HL-60 (cell line): ENCODE results near the gene POLR1A.

Experiments
- DNase-seq, 2 experiments: peaks; one replicate each; pipeline ENCODE4 v3.0.0-alpha.2; 2010 to 2020; ENCODE audit warnings: low read depth in 1 of 2, low spot score in 1 of 2
- H3K27ac ChIP-seq: fragments of 250-450 bp; sonication (Bioruptor Pico); replicated peaks from 2 replicates; pipeline ENCODE4 v1.5.1; 2020; ENCODE audit warnings: mild to moderate bottlenecking, moderate library complexity
- H3K27me3 ChIP-seq: fragments of 250-450 bp; sonication (Bioruptor Pico); 2 replicates; pipeline ENCODE4 v1.5.1; 2021; ENCODE audit warnings: mild to moderate bottlenecking, moderate library complexity; ENCODE audit not compliant: insufficient read depth, poor library complexity, severe bottlenecking
- H3K4me3 ChIP-seq: replicated peaks from 2 replicates; pipeline ENCODE4 v1.5.1; 2011; ENCODE audit warnings: mild to moderate bottlenecking, control low read depth, low read length; ENCODE audit not compliant: insufficient read depth
- CTCF ChIP-seq: IDR thresholded peaks from one replicate; pipeline ENCODE4 v1.5.1; 2011; ENCODE audit warnings: low read length, control low read depth, inconsistent platforms; ENCODE audit not compliant: insufficient read depth
- GABPA ChIP-seq: IDR thresholded peaks from 2 replicates; pipeline ENCODE4 v1.6.1; 2012; ENCODE audit warnings: low read depth
- POLR2AphosphoS5 ChIP-seq: IDR thresholded peaks from 2 replicates; pipeline ENCODE4 v1.6.1; 2012; ENCODE audit warnings: low read depth
- REST ChIP-seq: IDR thresholded peaks from 2 replicates; pipeline ENCODE4 v1.6.1; 2012; ENCODE audit warnings: low read depth; ENCODE audit not compliant: insufficient replicate concordance
- SPI1 ChIP-seq: IDR thresholded peaks from 2 replicates; pipeline ENCODE4 v1.6.1; 2012; ENCODE audit warnings: low read depth, mild to moderate bottlenecking, borderline replicate concordance

POLR1A gene

GRCh38 chr2:86068136-86068588 lies 37.5 kb downstream of the POLR1A start:
- Histone ChIP-seq H3K27ac (no peak overlapping the region), H3K27me3 (no peaks in the 10 kb centered on the region), H3K4me3 (no peak overlapping the region)
- TF ChIP-seq SPI1 = no peak
- no peak for TF ChIP-seq CTCF
- no peak for TF ChIP-seq POLR2AphosphoS5
- no peak for TF ChIP-seq REST
- no peak for TF ChIP-seq GABPA
- DNase-seq = no peak

- no peak overlapping the region for H3K27ac ChIP-seq
- no peaks in the 10 kb centered on the region for H3K27me3 ChIP-seq
- TF ChIP-seq CTCF (no peak), SPI1 (no peak), POLR2AphosphoS5 (no peak), GABPA (no peak), REST (no peak)
- H3K4me3 ChIP-seq = no peak overlapping the region
- no peak for DNase-seq
Observed at GRCh38 chr2:86066915-86067314, 38.8 kb downstream of the POLR1A start.

- no peaks in the 10 kb centered on the region for H3K27me3 ChIP-seq
- no peak for TF ChIP-seq SPI1
- no peak for TF ChIP-seq CTCF
- H3K4me3 ChIP-seq = no peak overlapping the region
- no peak for DNase-seq
- no peak overlapping the region for H3K27ac ChIP-seq
Observed at GRCh38 chr2:86066007-86066578, 39.6 kb downstream of the POLR1A start.

GRCh38 chr2:86065512-86065911 lies 40.2 kb downstream of the POLR1A start:
- DNase-seq = no peak
- H3K4me3 ChIP-seq = no peak overlapping the region
- no peaks in the 10 kb centered on the region for H3K27me3 ChIP-seq
- TF ChIP-seq POLR2AphosphoS5 (no peak), GABPA (no peak), REST (no peak)
- H3K27ac ChIP-seq = no peak overlapping the region
